NCI-H2029 treated with DMSO at 0.1 percent for 48 hours (cell line): Measurements from ENCODE around the gene HOMER2.
"Not testable (repeated sequence)": the region's sequence is repeated elsewhere in the genome, so short reads cannot be mapped to it uniquely, and the experiment has no call there.

Experiments used
- DNase-seq: peaks from one replicate; lab custom pipeline; 2025; lab: John Stamatoyannopoulos, UW

Gene HOMER2

DNA sequence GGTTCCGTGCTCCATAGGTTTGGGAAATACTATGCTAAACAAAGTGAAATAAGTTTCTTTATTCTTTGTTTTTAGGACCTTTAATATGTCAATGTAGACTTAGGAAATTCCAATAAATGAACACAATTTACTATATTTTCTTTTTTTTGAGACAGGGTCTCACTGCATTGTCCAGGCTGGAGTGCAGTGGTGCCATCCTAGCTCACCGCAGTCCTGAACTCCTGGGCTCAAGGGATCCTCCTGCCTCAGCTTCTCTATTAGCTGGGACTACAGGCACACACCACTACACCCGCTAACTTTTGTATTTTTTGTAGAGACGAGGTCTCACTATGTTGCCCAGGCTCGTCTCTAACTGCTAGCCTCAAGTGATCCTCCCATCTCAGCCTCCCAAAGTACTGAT is 12.4 kb upstream of the HOMER2 start:
- DNase-seq: no peak

DNA sequence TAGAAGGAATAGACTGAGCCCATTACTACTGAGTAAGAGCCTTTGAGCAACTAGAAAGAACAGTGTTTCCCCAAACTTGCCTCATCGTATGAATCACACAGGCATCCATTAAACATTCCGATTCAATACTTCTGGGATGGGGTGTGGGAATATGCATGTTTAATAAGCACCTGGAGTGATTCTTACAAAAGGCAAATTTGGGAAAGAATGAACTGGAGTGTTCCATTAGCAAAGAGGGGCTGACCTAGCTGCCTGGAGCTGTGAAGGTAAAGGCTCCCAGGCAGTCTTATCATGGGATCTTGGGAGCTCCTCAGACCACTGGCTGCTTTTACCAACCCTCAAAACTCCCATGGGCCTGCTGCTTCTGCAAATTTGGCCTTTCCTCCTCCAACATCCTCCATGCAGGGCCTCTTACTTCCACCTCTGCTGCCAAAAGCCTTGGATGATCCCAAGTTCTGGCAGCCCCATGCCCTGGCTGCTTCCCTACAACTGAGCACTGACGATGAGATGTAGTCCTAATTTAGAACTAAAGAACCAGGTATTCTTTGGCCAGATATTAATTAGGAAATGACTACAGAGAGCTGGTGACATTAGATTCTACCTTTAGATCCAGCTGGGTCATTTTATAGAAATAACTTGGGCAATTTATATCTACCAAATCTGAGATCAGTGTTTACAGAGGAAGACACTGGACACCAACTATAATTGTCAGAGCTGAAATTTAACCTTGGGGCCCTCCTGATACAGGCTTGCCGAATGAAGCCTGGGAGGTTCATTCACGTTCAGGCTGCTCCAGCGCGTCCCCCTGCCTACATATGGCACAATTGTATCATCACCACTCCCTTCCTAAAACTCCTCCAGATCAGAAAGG is 11.2 kb upstream of the HOMER2 start:
- DNase-seq: no peak

GRCh38 chr15:82960766-82961165 is 8.2 kb upstream of the HOMER2 start:
- no peak for DNase-seq

- DNase-seq: no peak
Observed at GRCh38 chr15:82959423-82959822, 6.9 kb upstream of the HOMER2 start.

DNA sequence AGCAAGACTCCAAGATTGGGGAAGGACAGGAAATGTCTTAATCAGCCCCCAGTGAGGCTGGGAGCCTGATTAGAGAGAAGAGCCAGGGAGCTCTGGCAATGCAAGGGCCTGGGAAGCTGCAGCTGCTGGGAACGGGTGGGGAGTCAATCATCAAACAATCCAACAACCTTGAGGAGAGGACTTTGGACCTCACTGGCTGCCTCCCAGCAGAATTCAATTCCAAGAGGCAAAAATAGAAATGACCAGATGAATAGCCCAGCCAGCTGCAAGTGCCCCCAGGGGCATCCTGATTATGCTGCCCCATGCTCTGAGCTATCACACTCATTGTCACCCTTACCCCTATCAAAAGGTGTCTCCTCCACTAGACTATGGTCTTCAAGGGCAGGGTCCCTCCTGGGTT is 6.1 kb upstream of the HOMER2 start:
- DNase-seq: no peak

GRCh38 chr15:82951472-82952157 is 905 bp downstream of the HOMER2 start:
- DNase-seq: no peak

DNA sequence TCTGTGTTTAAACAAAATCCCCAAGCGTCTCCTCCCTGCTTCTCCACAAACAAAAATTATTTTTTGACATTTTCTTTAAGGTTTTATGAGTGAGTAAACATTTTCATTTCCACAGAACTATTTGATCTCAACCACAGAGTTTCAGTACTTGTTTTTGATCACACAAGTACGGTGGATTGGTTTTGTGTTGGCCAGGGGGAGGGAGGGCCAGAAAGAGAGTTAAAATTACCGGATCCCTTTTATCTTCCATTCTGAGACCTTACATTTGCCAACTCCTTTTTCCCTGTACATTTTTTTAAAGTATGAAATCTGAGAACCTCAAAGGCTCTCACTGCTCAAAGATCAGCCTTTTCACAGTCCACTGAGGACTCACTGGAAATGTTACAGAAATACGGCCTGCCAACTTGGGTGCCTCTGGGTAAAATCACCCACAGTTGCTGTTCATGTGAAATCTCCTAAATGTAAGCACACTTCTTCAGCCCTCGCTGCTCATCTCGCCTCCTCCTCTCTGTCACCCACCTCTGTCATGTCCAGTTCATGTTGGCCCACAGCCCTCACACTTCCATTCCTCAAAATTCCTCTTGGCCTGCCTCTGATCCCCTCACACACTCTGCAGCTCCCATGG is 1.7 kb downstream of the HOMER2 start:
- no peak for DNase-seq

- no peak for DNase-seq
Observed at GRCh38 chr15:82950295-82950694, 2.2 kb downstream of the HOMER2 start.

GRCh38 chr15:82946155-82946701 is 6.3 kb downstream of the HOMER2 start:
- no peak for DNase-seq

DNA sequence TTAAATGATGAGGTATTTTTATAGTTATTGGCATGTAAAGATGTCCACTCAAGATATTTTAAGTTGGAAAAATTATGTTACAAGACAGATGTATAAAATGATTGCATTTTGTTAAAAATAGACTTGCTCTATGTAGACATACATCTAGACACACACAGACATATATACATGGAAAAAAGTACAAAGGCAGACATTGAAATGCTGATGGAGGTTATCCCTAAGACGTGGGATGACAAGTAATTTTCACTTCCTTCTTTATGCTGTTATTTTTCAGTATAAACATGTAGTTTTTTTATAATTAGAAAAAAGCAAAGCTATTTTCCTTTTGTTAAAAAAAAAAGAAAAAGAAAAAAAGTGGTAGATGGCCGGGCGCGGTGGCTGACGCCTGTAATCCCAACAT is 7.2 kb downstream of the HOMER2 start:
- no peak for DNase-seq

DNA sequence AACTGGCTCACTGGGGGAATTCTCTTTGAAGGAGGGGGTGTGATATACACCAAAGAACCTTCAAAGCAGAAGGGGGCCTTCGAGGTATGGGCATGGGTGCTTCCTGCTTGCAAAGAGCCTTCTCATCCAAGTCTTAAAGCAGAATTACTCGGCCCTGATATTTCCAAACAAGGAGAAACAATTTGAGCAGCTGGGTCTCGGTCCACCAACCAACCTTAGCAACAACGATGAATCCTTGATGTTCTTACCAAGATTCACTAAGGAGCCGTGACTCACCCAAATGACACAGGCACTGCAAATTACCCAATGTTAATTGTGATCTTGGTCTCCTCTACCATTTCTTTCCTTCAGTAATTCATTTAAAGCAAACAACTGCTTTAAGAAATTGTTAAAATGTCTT is 7.7 kb downstream of the HOMER2 start:
- DNase-seq: no peak

DNA sequence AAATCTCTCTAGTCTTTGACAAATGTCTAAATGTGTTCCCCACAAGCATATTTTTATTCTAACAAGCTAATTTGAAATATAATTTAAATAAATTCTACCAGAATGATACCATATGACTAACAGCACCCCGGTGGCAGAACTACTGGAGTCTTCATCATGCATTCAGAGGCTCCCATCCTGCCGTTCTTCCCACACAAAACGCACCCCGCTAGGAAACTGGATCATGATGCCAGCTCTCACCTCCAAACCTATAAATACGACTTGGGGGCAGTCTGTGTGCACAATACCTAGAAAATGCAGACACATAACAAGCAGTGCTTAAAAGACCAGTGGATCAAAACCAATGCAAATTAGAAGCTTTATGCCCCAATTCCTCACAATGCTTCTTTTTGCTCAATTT is 8.5 kb downstream of the HOMER2 start:
- DNase-seq: no peak

DNA sequence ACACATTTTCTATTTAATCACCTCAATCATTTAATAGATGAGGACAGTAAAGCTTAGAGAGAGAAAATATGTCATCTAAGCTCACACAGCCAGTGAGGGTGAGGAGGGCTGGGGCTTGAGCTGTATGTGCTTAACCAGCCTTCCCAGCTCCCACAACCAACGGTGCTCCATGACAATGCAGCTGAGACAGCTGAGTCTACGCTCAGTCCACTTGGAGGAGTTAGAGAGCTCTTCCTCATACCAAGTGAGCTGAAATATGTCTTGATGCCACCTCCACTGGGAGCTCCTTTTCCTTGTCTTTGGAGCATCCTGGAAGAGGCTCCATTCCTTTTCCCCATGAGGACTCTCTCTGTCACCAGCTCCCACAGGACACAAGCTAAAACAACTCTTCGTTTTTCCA is 9.3 kb downstream of the HOMER2 start:
- DNase-seq: no peak

DNA sequence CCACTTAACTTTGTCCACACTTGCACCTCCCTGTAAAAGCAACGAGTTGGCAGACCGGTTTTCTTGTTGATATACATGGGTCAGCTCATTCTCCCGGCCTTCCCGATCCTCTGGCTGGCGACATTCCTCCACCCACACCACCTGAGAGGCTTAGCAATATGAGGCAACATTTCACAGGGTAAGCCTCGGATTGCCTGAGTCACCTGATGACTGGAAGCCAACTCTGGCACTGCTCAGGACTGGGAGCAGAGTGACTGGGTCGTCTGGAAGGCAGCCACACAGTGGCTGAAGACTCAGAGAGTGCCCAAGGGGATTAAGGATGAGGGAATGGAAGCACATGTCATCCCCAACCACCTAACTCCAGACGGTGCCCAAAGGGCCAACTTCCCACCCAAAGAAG is 9.8 kb downstream of the HOMER2 start:
- no peak for DNase-seq

DNA sequence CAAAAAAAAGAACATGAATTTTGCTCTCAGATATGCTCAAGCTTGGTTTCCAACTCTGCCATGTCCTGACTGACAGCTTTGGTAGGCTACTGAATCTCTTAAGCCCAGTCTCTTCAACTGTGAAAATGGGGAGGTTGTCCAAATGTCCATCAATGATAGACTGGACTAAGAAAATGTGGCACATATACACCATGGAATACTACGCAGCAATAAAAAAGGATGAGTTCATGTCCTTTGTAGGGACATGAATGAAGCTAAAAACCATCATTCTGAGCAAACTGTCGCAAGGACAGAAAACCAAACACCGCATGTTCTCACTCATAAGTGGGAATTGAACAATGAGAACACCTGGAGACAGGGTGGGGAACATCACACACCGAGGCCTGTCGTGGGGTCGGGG is 12.8 kb downstream of the HOMER2 start:
- DNase-seq: not testable (repeated sequence)

- DNase-seq: no peak
Observed at GRCh38 chr15:82937712-82938058, 14.8 kb downstream of the HOMER2 start.

- DNase-seq: no peak
Observed at GRCh38 chr15:82936966-82937711, 15.4 kb downstream of the HOMER2 start.

GRCh38 chr15:82935382-82935781 is 17.1 kb downstream of the HOMER2 start:
- no peak for DNase-seq

- DNase-seq: no peak
Observed at GRCh38 chr15:82934100-82934880, 18.2 kb downstream of the HOMER2 start.

- no peak for DNase-seq
Observed at GRCh38 chr15:82933576-82933975, 18.9 kb downstream of the HOMER2 start.

- DNase-seq: no peak
Observed at GRCh38 chr15:82931221-82931620, 21.3 kb downstream of the HOMER2 start.
